Colon (tissue), 2 donors: ENCODE data around the gene DDX42.

Experiments
- FAIRE-seq: peaks from 2 replicates; lab custom pipeline; 2012; peaks lifted over from hg19 to GRCh38; lab: Jason Lieb, UNC
- donor health status: control.
- donor health status: control.

The DDX42 gene

GRCh38 chr17:63823659-63824331, 49.8 kb downstream of the DDX42 start:
- FAIRE-seq, result no peak

GRCh38 chr17:63824362-63824761, 50.4 kb downstream of the DDX42 start:
- FAIRE-seq, result no peak

GRCh38 chr17:63826468-63827001, 52.6 kb downstream of the DDX42 start:
- no peak for FAIRE-seq

GRCh38 chr17:63827002-63827800, 53.2 kb downstream of the DDX42 start, which contains the start of the genes FTSJ3 and PSMC5:
Gene FTSJ3 (minus strand): TSS chr17:63827663. CDS start chr17:63826902, 761 bp downstream.
Gene PSMC5 (plus strand): TSS chr17:63827431. CDS start chr17:63827491, 60 bp downstream.
- FAIRE-seq, result no peak

- no peak for FAIRE-seq
Observed at GRCh38 chr17:63827801-63828221, 53.8 kb downstream of the DDX42 start.

- no peak for FAIRE-seq
Observed at GRCh38 chr17:63828936-63829335, 55.0 kb downstream of the DDX42 start.

DNA sequence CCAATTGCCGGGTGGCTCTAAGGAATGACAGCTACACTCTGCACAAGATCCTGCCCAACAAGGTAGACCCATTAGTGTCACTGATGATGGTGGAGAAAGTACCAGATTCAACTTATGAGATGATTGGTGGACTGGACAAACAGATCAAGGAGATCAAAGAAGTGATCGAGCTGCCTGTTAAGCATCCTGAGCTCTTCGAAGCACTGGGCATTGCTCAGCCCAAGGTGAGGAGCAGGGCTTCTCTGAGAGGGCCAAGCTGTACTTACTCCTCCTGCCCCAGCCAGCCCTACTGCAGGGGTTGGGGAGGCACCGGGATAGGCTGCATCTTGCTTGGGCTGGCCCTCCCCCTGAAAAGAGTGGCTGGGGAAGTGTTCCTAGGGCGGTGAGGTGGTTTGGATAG, 56.3 kb downstream of the DDX42 start:
- no peak for FAIRE-seq

DNA sequence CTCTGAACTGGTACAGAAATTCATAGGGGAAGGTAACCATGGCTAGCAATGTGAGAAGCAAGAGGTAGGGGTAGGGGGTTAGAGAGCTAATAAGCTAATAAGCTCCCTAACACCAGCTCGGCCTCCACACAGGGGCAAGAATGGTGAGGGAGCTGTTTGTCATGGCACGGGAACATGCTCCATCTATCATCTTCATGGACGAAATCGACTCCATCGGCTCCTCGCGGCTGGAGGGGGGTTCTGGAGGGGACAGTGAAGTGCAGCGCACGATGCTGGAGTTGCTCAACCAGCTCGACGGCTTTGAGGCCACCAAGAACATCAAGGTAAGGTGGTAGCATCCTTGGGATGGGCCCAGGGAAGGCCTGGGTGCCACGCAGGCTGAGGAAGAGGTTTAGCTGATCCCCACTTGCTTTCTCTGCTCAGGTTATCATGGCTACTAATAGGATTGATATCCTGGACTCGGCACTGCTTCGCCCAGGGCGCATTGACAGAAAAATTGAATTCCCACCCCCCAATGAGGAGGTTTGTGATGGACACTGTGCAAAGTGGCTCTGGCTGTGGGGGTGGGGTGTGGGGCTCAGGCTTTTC, 57.0 kb downstream of the DDX42 start:
- no peak for FAIRE-seq

- FAIRE-seq, result no peak
Observed at GRCh38 chr17:63831505-63831904, 57.5 kb downstream of the DDX42 start.

- no peak for FAIRE-seq
Observed at GRCh38 chr17:63832014-63832413, 58.0 kb downstream of the DDX42 start.

- no peak for FAIRE-seq
Observed at GRCh38 chr17:63832455-63832854, 58.5 kb downstream of the DDX42 start.

DNA sequence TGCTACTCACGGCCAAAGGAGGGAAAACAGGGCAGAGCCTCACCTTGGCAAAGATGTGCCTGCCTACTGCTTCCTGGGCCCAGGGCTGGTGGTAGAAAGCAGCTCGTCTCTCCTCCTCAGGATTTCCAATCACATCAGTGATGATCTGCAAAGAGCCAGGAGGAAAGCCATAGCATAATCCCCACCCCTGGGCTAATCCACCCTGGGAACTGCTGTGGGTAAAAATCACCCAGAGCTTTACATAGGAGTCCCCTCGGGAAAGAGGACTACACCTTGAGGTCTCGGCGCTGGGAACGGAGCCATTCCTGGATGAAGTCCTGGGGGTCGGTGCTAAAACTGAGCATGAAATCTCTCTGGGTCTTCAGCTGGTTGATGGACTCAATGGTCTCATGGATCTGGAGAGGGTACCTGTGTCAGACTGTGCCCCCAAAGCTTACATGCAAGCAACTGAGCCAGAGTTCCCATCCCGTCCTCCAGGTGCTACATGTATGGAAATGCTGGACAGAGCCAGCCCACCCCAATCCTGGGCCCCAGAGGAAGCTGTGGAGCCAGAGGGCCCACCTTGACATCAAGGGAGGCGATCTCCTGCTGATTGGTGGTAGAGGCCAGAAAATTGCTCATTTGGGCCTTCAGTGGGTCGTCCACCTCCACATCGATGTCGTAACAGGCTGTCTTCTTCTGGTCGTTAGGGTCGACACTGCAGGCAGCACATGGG, 59.2 kb downstream of the DDX42 start:
- FAIRE-seq, result no peak

DNA sequence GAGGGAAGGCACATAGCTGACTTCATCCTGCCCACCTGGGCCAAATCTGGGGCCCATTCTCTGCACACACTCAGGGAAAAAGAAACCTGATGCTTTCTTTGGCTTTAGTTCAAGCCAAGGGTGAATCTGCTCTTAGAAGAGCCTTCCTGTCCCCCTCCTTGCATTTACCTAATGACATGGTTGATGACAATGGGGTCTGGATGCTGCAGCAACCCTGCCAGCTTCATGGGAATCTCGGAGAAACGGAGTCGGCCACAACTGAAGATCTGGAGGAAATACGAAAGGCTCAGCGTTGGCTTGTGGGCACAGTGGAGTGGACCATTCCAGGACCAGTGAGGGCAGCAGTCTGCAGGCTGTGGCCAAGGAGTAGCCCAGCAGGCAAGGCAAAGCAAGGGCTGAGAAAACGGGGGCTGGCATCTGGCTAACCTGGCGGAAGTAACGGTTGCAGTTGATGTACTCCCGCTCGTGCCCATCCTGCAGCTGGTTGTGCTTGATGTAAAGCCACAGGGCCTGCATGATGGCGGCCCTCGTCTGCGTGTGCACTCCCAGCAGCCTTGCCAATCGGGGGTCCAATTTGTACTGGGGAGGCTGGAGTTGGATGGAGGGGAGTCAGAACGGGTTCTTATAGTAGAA, 59.9 kb downstream of the DDX42 start:
- FAIRE-seq, result no peak

GRCh38 chr17:63834431-63835166, 60.6 kb downstream of the DDX42 start:
- no peak for FAIRE-seq

GRCh38 chr17:63835167-63835720, 61.3 kb downstream of the DDX42 start:
- FAIRE-seq, result no peak

DNA sequence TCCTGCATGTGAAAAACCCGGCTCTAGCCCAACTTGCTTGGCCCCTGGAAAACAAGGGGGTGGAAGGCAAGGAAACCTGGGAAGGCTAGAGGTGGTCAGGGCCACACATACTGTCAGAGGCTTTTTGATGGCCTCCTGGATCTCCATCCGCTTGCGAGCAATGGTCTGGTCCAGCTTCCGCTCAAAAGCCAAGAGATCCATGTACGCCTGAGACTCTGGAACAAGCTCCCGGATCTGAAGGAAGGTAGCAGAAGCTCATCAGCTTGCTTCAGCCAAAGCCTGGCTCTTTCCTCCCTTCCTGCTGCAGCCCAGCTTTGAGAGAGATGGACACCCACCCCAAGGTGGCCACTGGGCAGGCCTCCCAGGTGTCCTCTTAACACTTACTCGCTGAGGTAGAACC, 62.8 kb downstream of the DDX42 start:
- no peak for FAIRE-seq

DNA sequence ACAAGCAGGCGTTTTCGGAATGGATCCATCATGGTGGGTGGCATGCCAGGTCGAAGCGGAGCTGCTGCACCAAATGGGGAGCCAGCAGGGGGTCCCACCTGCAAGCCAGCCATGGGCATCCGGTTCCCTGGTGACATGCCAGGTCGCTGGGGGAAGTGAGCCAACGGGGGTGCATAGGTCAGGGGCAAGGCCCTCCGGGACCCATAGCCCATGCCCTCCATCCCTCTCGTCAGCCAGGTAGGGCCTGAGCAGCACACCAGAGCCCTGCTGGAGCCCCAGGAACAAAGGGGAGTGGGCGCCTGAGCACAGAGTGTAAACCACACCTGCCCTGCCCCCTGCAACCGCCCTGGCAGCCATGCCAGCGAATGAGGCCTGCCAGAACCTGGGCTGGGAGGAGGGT, 63.5 kb downstream of the DDX42 start:
- FAIRE-seq, result no peak

DNA sequence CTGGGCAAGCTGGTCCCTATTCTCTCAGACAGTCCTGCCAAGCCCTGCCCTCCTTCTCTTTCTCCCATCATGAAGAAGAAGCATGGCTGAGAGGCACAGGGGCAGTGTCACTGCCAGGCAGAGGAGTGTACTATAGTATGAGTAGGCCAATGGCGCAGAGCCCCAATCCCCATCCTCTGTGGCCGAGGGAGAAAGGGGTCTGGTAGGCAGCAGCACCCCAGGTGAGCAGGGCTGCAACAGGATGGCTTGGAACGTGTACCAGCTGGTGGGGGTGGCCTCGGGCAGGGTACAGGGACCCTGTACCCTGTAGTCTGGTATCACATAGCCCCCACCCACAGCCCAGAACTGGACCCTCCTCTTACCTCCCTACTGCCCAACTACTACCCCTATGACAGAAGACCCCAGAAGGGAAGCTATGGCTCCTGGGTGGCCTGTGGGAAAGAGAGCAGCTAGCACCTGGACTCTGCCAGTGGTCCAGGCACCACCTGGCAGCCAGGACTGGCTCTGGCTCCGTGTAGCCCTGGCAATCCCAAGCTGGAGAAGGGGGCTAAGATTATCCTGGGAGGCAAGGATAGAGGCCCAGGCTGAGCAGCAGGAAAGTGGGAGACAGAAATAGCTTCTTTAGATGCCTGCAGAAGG, 64.1 kb downstream of the DDX42 start:
- FAIRE-seq, result no peak

DNA sequence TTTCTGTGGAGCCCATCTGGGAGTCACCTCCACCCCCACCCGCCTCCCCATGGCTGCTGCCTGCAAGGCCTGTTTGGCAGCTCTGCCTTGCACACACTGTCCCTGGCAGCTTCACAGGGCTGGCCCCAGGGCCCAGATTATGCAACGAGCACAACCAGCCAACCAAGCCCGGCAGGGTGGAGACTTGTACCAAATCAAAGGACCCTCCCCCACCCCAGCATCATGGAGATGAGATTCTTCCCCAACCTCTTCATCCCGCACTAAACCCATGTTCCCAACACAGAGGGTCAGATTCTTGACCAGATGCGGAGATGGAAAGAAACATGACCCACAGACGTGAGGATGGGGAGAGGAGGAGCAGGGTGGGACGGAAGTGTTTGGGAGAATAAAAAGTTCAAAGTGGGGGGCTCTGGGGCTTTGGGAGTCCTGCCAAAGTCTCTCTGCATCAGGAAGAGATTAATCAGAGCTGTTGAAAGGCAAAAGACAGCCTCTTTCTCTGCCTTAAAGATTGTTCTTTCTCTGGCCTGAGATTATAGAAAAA, 64.7 kb downstream of the DDX42 start:
- no peak for FAIRE-seq
